Measurements from ENCODE around the gene PDX1. TPM values are rescaled to one million over a fixed set of nuclear protein-coding genes. Genes with fewer than 3 reads are reported as not detected.

PDX1 gene
- total RNA-seq, 1 experiment from 2014 or later = 0.35 TPM

Other genes starting within 250 kb of the PDX1 start
- not detected in 2 replicates for gene GSX1, start 127.5 kb upstream of the PDX1 start, total RNA-seq (2022)
- gene CDX2, start 49.3 kb downstream of the PDX1 start, total RNA-seq (2022) = not detected in 2 replicates
- gene URAD, start 68.7 kb downstream of the PDX1 start, total RNA-seq (2022) = not detected in 2 replicates
- not detected in 2 replicates for gene FLT3, start 180.6 kb downstream of the PDX1 start, total RNA-seq (2022)
- gene PAN3, start 218.5 kb downstream of the PDX1 start, total RNA-seq (2022) = 32.9 and 33.0 TPM in 2 replicates